DMS 273 (cell line): ENCODE results near the gene IQCB1.
"Not testable (repeated sequence)": the region's sequence is repeated elsewhere in the genome, so short reads cannot be mapped to it uniquely, and the experiment has no call there.

Source experiments
- DNase-seq: peaks from one replicate; lab custom pipeline; 2025; ENCODE audit not compliant: unreplicated experiment; lab: John Stamatoyannopoulos, UW

Gene IQCB1, protein sequence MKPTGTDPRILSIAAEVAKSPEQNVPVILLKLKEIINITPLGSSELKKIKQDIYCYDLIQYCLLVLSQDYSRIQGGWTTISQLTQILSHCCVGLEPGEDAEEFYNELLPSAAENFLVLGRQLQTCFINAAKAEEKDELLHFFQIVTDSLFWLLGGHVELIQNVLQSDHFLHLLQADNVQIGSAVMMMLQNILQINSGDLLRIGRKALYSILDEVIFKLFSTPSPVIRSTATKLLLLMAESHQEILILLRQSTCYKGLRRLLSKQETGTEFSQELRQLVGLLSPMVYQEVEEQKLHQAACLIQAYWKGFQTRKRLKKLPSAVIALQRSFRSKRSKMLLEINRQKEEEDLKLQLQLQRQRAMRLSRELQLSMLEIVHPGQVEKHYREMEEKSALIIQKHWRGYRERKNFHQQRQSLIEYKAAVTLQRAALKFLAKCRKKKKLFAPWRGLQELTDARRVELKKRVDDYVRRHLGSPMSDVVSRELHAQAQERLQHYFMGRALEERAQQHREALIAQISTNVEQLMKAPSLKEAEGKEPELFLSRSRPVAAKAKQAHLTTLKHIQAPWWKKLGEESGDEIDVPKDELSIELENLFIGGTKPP

DNA sequence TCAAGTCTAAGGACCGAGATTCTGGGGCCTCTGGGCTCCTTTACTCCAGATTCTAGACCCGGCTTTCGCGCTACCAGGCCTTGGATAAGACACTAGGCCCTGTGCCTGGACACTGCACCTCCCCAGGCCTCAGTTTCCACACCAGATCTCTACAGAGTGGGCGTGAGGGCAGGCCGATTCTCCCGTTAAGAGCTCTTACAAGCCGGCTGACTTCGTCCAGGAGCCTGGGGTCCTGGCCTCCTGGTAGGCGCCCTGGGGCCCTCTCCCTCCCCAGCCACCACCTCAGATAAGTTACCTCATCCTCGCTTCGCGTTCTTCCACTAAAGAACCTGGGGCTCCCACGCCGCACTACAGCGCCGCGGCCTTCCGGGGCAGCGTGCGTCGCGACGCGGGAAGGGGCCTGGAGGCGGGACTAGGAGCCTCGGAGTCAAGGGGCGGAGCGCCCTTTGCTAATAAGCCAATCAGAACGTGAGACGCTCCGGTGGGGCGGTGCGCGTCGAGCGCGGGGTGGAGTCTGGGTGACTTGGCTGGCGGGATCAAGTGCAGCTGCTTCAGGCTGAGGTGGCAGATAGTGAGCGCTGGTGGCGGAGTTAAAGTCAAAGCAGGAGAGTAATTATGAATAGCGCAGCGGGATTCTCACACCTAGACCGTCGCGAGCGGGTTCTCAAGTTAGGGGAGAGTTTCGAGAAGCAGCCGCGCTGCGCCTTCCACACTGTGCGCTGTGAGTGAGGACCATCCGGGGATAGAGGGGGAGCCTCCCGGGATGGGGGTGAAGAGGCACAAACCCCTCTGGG, at the start of gene IQCB1, which contains the start of gene EAF2:
TSS of gene IQCB1 (minus strand) at position 390 of the 794 bp plus-strand sequence. CDS start 6,100 bp downstream, outside the sequence.
TSS of gene EAF2 (plus strand) at position 539 of the 794 bp plus-strand sequence. CDS start at position 616, 77 bp downstream.
- peak; percentile 99 for DNase-seq

DNA sequence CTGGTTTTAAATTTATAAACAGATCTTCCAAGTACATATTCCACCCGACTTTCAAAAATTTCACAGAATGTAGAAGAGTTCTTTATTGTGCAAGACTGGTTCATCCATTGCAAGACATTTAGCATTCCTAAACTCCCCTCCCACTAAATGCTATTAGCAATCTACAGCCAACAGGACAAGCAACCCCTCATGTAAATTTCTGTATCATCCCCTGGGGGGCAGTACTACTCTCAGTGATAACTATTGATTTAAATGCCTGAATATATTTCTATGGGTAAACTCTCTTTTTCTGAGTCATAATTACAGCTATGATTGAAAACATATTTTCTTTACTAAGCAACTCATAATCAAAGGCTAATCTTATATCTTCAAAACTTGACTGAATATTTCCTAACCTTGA, 48.6 kb upstream of the IQCB1 start:
- DNase-seq = peak; percentile 43

DNA sequence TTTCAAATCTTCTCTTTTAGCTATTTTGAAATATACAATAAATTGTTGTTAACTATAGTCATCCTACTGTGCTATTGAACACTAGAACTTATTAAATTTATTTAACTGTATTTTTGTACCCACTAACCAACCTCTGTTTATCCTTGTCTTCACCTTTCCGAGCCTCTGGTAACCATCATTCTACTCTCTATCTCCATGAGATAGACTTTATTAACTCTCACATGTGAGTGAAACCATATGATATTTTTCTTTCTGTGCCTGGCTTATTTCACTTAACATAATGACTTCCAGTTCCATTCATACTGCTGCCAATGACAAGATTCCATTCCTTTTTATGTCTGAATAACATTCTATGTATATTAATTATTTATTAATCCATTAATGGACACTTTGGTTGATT, 43.6 kb upstream of the IQCB1 start:
- DNase-seq = no peak

DNA sequence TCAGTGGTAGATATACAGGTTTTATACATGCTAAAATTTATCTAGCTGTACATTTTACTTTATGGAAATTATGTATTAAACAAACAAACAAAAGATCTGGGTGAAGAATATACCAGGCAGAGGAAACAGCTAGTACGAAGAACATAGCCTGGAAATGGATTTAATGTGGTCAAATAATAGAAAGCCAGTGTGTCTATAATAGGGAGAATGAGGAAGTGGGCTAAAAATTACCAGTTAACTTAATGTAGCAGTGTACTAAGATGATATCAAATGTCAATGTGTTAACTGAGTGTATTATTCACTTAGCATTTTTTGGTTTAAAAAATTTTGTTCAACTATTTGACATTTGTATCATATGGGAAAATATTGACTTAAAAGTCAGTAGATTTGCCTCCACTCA, 36.6 kb upstream of the IQCB1 start:
- DNase-seq = no peak

DNA sequence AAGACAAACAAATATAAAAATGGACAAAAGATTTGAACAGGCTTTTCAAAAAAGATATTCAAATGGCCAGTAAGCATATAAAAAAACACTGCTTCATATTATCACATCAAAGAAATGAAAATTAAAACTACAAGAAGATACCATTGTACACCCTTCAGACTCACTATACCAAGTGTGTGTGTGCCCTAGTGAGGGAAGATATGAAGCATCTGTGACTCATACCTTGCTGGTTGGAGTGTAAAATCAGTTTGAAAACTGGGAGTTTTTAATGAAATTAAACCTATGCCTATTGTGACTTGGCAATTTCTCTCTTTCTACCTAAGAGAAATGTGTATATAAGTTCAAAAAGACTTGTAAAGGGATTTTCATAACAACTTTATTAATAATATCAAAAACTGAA, 35.9 kb upstream of the IQCB1 start:
- no peak for DNase-seq

DNA sequence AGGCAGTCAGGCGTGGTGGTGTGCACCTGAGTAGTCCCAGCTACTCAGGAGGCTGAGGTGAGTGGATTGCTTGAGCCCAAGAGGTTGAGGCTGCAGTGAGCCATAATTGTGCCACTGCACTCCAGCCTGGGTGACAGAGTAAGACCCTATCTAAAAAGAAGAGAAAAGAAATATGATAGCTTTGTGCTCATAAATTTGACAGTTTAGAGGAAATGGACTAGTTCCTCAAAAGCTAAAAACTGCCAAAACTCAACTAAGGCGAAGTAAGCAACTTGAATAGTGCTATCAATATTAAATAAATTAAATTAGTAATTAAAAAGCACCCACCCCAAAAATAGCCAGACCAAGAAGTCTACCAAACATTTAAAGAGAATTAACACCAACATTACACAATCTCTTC, 34.9 kb upstream of the IQCB1 start:
- no peak for DNase-seq

DNA sequence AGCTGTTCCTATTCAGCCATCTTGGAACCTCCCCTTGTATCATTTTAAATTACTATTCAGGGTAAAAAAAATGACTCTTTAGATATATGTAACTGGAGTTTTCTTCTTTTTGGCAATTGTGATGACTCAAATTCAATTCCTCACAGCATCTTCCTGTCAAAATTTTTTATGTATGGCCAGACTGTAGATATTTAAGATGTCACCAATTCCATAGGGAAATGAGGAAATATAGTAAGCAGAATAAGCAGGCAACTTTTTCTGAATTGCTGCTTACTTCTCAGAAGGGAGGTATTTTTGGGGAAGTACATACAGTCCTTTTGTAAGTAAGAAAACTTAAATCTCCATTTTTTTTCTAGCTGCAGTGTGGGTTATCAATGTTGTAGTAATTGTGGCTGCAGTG, 28.9 kb upstream of the IQCB1 start:
- DNase-seq = no peak

DNA sequence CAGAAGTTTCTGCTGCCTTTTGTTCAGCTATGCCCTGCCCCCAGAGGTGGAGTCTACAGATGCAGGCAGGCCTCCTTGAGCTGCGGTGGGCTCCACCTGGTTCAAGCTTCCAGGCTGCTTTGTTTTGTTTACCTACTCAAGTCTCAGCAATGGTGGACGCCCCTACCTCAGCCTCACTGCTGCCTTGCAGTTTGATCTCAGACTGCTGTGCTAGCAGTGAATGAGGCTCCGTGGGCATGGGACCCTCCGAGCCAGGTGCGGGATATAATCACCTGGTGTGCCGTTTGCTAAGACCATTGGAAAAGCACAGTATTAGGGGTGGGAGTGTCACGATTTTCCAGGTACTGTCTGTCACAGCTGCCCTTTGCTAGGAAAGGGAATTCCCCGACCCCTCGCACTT, 28.4 kb upstream of the IQCB1 start:
- not testable (repeated sequence) for DNase-seq

DNA sequence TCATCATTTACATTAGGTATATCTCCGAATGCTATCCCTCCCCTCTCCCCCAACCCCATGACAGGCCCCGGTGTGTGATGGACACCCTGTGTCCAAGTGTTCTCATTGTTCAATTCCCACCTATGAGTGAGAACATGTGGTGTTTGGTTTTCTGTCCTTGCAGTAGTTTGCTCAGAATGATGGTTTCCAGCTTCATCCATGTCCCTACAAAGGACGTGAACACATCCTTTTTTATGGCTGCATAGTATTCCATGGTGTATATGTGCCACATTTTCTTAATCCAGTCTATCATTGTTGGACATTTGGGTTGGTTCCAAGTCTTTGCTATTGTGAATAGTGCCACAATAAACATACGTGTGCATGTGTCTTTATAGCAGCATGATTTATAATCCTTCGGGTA, 22.9 kb upstream of the IQCB1 start:
- not testable (repeated sequence) for DNase-seq

DNA sequence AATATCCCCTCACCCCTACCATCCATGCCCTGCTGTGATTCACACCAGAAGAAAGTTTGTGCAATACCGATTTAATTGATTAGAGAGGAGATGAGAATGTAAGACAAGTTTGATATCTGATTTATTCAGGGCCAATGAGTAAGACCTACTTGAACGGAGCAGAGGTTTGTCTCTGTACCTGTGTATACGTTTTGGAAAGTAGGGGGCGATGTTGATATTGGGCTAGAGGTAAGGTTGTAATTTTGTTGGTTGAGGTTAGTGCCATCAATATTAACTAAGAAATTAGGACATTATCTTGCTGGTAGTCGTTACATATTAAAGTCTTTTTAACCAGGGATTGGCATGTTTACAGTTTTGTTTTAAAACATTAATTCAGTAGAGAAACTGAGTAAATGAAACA, 20.7 kb upstream of the IQCB1 start:
- DNase-seq = peak; percentile 59

DNA sequence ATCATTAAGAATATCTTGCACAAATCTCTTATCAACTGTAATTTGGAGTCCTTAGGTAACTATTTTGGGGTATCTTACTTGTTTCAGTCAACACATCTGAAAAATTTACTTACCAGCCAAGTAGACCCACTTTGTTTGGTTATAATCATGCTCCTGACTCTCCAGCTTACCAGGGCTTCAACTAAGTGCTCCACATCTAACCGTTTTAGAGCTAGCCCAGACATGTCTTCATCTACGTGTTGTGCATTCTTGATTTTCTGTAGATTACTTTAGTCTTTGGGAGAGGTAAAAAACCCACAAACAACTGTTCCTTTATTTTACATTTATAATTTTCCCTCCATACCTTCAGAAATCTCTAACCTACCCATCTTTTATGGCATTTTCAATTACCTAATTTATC, 17.4 kb upstream of the IQCB1 start:
- no peak for DNase-seq

DNA sequence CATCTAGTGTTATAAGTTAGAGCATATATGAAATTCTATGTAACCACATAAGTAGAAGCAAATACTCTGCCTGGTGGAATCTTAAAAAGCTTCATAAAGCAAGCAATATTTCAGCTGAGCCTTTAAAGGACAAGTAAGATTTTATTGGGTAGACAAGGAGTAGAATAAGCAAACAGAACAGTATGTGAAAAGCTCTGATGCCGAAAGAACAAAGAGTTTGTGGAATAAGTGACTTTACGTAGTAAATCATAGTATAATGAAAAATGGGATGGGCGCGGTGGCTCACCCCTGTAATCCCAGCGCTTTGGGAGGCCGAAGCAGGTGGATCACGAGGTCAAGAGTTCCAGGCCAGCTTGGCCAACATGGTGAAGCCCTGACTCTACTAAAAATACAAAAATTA, 10.0 kb upstream of the IQCB1 start:
- DNase-seq = no peak

DNA sequence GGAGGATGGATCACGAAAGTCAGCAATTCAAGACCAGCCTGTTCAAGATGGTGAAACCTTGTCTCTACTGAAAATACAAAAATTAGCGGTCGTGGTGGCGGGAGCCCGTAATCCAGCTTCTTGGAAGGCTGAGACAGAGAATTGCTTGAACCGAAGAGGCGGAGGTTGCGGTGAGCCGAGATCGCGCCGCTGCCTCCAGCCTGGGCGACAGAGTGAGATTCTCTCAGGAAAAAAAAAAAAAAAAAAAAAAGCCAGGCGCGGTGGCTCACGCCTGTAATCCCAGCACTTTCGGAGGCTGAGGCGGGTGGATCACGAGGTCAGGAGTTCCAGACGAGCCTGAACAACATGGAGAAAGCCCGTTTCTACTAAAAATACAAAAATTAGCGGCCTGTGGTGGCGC, 5.1 kb upstream of the IQCB1 start:
- DNase-seq = no peak

DNA sequence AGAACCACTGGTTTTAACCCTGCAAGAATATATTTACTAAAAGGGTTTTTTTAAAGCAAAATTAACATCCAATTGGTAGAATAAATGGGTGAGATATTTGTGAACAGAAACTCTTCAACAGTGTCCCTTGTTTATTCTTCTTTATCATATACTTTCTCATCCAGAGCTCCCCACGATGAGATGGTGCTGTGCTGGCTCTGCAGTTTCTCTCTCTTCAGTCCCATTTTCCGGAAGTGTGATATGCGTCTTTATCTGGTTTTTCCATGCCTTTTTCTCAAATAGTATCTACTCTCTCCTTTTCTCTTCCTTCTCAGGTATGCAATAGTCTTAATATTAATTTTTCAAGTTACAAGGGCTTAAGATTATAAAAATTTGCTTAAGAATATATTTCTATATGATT, 1.6 kb upstream of the IQCB1 start:
- DNase-seq = no peak

DNA sequence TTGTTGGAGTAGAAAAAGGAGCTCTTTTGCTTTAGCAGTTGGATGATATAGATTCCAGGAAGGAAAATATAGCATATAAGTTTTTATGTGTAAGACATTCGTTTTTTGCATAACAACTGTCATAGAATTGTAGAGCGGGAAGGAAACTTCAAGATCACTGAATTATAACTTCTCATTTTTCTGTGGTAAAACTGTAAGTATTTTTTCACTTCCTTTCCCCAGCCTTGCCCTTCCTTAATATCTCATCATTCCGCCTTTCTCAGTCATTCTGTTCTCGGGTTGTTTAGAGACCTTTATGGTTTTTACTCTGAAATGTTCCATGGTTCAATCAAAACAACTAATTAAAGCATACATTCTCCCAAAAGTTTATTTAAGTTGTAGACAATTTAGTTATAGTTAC, 1.2 kb upstream of the IQCB1 start:
- no peak for DNase-seq

DNA sequence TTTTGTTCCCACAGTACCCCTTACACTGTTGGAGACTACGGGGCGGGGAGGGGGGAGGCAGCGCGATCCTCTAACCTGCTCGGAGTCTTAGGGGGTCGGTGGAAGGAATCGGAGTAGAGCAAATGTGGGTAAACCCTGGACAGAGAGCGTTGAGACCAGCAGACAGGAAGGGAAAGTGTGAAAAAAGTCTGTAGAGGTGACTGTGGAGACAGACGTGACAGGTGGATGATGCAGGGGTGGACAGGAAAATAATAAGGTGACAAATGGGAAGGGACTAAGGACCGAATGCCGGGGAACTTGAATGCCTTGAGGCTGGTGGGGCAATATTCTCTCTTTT, 573 bp upstream of the IQCB1 start:
- DNase-seq = no peak

DNA sequence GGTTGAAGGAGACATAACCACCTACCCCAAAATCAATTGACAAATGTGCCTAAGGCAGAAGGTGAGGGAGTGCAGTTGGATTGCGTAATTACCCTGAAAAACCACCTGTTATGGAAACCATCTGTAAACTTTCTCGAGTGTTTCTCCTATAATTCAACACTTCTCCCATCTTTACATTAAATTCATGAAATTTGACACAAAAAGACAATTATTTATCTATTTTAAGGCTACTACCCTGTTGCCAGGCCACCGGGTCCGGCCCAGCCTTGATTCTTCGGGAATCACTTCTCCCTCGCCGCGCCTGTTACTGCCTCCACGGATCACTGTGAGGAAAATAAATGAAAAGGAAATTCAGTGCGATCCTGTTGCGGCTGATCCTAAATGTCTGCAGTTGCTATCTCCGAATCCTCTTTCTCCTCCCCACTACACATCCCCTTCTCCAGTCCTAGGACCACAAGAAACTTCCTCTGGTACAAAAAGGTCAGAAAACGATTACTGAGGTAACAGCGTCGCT, 646 bp downstream of the IQCB1 start:
- DNase-seq = peak; percentile 76

DNA sequence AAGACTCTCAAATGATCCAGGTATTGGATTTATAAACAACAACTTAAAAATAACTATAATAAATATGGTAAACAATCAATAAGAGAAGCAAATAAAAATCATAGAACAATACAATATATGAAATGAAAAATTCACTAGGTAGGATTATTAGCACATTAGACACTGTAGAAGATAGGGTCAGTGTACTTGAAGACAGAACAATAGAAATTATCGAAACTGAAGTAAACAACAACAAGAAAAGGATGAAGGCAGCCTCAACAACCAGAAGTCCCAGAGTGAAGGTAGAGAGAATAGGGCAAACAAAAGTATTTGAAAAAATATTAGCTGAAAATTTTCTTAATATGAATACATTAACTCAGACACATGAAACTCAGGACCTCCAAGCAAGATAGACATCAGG, 11.9 kb downstream of the IQCB1 start:
- DNase-seq = no peak

DNA sequence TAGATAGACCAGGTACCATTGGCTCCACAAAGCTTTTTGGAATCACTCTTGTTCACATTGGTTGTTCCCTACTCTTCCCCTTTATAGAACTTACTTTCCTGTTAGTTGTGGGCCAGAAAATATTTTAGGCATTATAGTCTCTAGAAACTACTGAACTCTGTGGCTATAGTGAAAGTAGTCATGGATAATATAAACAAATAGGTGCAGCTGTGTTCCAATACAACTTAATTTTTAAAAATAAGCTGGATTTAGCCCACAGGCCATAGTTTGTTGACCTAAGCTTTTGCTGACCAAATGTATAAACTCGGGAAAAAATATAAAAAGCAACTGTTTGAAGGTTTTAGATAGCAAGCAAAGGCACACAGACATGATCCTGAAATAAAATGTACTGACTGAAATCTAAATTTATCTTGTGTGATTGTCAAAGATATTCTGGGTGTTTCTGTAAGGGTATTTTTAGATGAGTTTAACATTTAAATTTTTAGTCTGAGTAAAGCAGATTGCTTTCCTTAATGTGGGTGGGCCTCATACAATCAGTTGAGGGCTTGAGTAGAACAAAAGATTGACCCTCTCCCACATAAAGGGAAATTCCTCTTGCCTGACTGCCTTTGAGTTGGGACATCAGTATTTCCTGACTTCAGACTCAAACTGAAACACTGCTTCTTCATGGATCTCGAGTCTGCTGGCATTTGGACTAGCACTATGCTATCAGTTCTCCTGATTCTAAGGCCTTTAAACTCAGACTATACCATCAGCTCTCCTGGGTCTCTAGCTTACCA, 13.2 kb downstream of the IQCB1 start:
- no peak for DNase-seq

DNA sequence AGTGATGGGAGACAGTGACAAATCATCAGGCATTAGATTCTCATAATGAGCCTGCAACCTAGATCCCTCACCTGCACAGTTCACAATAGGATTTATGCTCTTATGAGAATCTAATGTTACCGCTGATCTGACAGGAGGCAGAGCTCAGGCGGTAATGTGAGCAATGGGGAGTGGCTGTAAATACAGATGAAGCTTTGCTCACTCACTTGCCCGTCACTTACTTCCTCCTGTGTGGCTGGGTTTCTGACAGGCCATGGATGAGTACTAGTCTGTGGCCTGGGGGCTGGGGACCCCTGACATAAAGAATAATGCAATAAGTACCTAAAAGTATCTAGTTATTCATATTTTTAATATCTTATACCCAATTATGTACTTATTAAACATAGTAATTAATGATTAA, 15.6 kb downstream of the IQCB1 start:
- DNase-seq = no peak

DNA sequence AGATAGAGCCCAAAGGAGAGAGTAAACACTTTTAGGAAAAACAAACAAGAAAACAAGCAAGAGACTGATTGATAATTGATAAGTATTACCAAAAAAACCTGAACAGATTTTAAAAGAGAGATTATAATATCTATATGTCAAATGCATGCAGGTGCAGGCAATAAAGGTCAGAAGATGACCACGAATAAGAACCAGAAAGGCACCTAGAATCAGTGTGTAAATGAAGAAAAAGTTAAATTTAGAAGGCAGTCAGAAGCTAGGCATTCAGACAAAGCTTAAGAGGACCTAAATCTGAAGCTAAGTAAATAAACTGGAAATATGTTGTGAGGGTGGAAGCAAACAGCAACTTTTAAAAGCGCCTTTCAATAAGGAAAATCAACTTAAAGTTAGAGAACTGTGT, 16.3 kb downstream of the IQCB1 start:
- no peak for DNase-seq
